ENCODE results near the gene SLC6A4.
A peak's percentile ranks its signal among the peaks of the same experiment; 100 is the strongest.
"Not testable (repeated sequence)": the region's sequence is repeated elsewhere in the genome, so short reads cannot be mapped to it uniquely, and the experiment has no call there.

SLC6A4 gene

DNA sequence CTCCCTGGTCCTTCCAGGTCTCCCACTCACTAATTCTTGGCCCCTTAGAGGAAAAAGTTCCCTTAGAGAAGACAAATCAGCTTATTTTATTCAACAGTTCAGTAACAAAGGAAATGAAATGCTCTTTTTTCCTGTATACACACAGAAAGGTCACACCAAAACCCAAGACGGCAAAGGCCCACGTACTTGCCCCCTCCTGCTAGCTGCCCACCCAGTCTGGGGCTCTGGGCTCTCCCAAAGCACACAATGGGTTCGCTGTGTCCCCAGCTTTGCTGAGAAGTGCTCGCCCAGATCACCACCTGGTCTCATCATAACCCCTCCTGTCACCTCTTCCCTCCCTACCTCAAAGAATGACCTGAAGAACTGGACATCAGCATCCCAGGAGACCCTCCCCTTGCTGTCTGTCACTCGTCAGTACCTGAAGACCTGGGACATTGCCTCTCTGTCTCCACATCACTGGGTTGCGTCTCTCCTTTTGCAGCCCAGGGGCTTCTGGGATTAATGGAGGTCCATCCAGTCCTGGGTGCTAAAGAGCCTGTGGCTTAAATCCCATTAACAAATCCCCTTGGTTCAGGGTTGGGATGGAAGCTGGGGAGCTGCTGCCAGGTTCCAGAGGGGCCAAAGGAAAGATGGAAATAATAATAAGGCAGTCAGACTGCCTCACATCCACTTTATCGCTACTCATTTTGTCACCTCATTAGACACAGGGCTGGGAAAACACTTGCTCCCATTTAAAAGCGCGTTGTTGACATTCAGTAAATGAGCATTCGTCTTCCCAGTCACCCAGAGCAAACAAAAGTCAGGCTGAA, 3.3 kb downstream of the SLC6A4 start:
- no peak for TF ChIP-seq POLR2AphosphoS5 (IDR thresholded peaks at IDR 0.05; ENCODE audit: low read depth)
- TF ChIP-seq CTCF (IDR thresholded peaks at IDR 0.05; ENCODE audit: insufficient read depth, low read length): no peak
- TF ChIP-seq GABPA (IDR thresholded peaks at IDR 0.05; ENCODE audit: low read depth): no peak
- TF ChIP-seq, protein P1, sequence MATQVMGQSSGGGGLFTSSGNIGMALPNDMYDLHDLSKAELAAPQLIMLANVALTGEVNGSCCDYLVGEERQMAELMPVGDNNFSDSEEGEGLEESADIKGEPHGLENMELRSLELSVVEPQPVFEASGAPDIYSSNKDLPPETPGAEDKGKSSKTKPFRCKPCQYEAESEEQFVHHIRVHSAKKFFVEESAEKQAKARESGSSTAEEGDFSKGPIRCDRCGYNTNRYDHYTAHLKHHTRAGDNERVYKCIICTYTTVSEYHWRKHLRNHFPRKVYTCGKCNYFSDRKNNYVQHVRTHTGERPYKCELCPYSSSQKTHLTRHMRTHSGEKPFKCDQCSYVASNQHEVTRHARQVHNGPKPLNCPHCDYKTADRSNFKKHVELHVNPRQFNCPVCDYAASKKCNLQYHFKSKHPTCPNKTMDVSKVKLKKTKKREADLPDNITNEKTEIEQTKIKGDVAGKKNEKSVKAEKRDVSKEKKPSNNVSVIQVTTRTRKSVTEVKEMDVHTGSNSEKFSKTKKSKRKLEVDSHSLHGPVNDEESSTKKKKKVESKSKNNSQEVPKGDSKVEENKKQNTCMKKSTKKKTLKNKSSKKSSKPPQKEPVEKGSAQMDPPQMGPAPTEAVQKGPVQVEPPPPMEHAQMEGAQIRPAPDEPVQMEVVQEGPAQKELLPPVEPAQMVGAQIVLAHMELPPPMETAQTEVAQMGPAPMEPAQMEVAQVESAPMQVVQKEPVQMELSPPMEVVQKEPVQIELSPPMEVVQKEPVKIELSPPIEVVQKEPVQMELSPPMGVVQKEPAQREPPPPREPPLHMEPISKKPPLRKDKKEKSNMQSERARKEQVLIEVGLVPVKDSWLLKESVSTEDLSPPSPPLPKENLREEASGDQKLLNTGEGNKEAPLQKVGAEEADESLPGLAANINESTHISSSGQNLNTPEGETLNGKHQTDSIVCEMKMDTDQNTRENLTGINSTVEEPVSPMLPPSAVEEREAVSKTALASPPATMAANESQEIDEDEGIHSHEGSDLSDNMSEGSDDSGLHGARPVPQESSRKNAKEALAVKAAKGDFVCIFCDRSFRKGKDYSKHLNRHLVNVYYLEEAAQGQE (IDR thresholded peaks at IDR 0.05; ENCODE audit: insufficient replicate concordance, low read depth): no peak
- TF ChIP-seq SPI1 (IDR thresholded peaks at IDR 0.05; ENCODE audit: borderline replicate concordance, low read depth): no peak
- Histone ChIP-seq H3K27ac (replicated peaks) (no peak overlapping the region), H3K27me3 (ENCODE audit: insufficient read depth, poor library complexity, severe bottlenecking) (peaks cover 22% of the 10 kb centered on the region), H3K4me3 (replicated peaks; ENCODE audit: insufficient read depth, low read length) (no peak overlapping the region)
- no peak for DNase-seq (ENCODE audit: low read depth in 1 of 2, low spot score in 1 of 2)

DNA sequence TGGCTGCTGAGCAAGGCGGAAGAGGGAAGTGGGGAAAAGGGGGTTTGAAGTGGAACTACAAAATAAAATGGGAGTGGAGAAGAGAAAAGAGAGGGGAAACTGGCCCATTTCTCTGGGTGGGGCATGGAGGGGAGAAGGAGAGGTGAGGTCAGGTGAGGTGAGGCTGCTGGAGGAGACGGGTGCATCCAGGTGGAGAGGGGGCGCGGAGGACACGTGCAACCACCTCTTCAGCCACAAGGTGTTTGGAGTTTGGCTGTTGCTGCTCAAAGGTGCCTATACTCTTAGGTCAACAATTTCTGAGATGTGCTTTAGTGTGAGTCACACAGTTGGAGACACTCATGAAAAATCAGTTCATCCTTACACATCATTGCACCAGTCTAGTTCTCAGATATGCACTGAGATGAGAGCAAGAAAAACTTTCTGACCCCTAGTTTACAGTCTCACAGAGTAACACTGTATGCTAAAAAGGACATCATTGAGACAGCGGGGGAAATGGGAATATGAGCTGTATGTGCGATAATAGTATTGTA, 4.8 kb downstream of the SLC6A4 start:
- no peak overlapping the region; the same call in 1 of the 2 replicates for H3K27ac ChIP-seq (replicated peaks)
- TF ChIP-seq CTCF (IDR thresholded peaks at IDR 0.05; ENCODE audit: insufficient read depth, low read length) (no peak), GABPA (IDR thresholded peaks at IDR 0.05; ENCODE audit: low read depth) (no peak), SPI1 (IDR thresholded peaks at IDR 0.05; ENCODE audit: borderline replicate concordance, low read depth) (no peak), POLR2AphosphoS5 (IDR thresholded peaks at IDR 0.05; ENCODE audit: low read depth) (no peak)
- TF ChIP-seq, protein P1 (IDR thresholded peaks at IDR 0.05; ENCODE audit: insufficient replicate concordance, low read depth): no peak
- no peak overlapping the region for H3K4me3 ChIP-seq (replicated peaks; ENCODE audit: insufficient read depth, low read length)
- H3K27me3 ChIP-seq (ENCODE audit: insufficient read depth, poor library complexity, severe bottlenecking): peaks cover 10% of the 10 kb centered on the region
- no peak for DNase-seq (ENCODE audit: low read depth in 1 of 2, low spot score in 1 of 2)

GRCh38 chr17:30230009-30230408, 5.5 kb downstream of the SLC6A4 start:
- TF ChIP-seq SPI1 (IDR thresholded peaks at IDR 0.05; ENCODE audit: borderline replicate concordance, low read depth): peak; percentile 76
- not testable (repeated sequence) for H3K27me3 ChIP-seq (ENCODE audit: insufficient read depth, poor library complexity, severe bottlenecking); H3K4me3 ChIP-seq (replicated peaks; ENCODE audit: insufficient read depth, low read length)
- DNase-seq (ENCODE audit: low read depth in 1 of 2, low spot score in 1 of 2): peak in 1 of 2 experiments; percentile 23
- H3K27ac ChIP-seq (replicated peaks): peak overlapping the region; percentile 33

DNA sequence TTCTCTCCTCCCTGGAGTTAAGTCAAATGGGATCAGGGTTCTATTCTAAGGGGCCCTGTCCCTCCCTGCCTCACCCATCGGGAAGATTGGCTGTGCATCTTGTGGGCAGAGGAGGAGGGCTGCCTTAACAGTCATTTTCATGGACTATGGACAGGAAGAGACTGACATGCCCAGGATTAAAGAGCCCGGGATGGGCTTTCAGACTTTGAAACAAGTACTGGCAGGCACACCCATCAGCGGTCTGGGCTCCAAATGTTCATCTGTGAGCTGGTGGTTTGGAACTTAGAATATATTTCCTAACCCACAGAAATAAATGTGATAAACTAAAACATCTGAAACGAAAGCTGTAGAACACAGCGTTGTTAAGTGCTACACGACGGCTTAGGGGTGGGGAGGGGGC, 6.5 kb downstream of the SLC6A4 start:
- no peak overlapping the region for H3K4me3 ChIP-seq (replicated peaks; ENCODE audit: insufficient read depth, low read length)
- no peak for DNase-seq (ENCODE audit: low read depth in 1 of 2, low spot score in 1 of 2)
- no peaks in the 10 kb centered on the region for H3K27me3 ChIP-seq (ENCODE audit: insufficient read depth, poor library complexity, severe bottlenecking)
- no peak overlapping the region for H3K27ac ChIP-seq (replicated peaks)
- TF ChIP-seq GABPA (IDR thresholded peaks at IDR 0.05; ENCODE audit: low read depth) (no peak), POLR2AphosphoS5 (IDR thresholded peaks at IDR 0.05; ENCODE audit: low read depth) (no peak), CTCF (IDR thresholded peaks at IDR 0.05; ENCODE audit: insufficient read depth, low read length) (no peak), SPI1 (IDR thresholded peaks at IDR 0.05; ENCODE audit: borderline replicate concordance, low read depth) (no peak)
- TF ChIP-seq, protein P1 (IDR thresholded peaks at IDR 0.05; ENCODE audit: insufficient replicate concordance, low read depth): no peak
